Measurements from ENCODE around the gene GPR89A. TPM values are rescaled to one million over a fixed set of nuclear protein-coding genes. Genes with fewer than 3 reads are reported as not detected.
"Not testable (repeated sequence)": the region's sequence is repeated elsewhere in the genome, so short reads cannot be mapped to it uniquely, and the experiment has no call there.

Gene GPR89A
- 13.5 TPM for total RNA-seq

GRCh38 chr1:145607833-145608733 is at the start of gene GPR89A:
Gene GPR89A (plus strand): TSS chr1:145607988. CDS start chr1:145608134, 146 bp downstream.
- peak; percentile 100 for ATAC-seq

GRCh38 chr1:145586820-145587219 is 21.0 kb upstream of the GPR89A start:
- not testable (repeated sequence) for ATAC-seq

- not testable (repeated sequence) for ATAC-seq
Observed at GRCh38 chr1:145590806-145591205, 17.0 kb upstream of the GPR89A start.

DNA sequence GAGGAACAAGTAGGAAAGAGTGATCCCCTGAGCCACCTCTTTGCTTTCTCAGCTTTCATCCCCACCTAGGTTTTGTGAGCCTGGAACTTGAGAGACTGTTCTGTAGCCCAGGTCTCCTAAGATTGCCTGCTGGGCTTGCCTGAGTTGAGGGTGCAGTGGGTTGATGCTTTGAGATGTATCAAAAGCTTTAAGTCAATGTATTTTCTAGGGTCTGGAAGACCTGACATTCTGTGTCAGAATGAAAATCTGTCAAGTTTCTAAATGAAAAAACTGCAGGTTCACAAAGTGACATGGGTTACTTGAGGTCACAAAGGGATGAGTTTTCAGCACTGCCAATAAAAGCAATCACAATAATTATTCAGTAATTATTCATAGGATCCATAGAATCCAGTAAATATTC is 15.4 kb upstream of the GPR89A start:
- ATAC-seq, result not testable (repeated sequence)

DNA sequence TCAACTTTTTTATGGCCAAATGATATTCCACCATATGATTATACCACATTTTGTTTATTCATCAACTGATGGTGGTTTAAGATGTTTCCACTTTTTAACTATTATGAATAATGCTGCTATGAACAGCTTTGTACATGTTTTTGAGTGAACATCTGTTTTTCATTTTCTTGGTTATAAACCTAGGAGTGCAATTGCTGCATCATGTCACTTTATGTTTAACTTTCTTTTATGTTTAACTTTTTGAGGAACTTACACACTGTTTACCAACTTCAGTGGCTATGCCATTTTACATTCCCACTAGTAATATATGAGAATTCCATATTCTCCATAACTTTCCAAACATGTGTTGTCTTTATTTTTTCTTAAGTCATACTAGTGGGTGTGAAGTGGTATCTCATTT is 12.4 kb upstream of the GPR89A start:
- not testable (repeated sequence) for ATAC-seq

DNA sequence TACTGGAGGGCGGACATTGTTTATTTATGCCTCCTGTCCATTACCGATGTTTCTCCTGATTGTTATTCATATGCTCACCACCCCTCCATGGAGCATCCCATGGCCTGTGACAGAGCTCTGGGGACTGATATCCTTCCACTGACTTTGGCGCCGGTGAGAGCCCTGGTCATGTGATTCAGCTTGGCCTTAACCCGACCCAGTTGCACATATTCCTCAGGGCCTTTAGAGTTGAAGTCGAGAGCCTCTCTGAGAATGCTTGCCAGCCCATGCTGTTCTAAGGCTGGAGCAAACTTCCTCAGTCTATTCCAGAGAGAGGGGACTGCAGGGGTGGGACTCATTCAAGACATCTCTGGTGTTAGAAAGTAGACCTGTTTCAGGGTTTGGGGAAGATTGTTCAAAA is 11.6 kb upstream of the GPR89A start:
- ATAC-seq, result not testable (repeated sequence)

- not testable (repeated sequence) for ATAC-seq
Observed at GRCh38 chr1:145599426-145599825, 8.4 kb upstream of the GPR89A start.

GRCh38 chr1:145601593-145601992 is 6.2 kb upstream of the GPR89A start:
- ATAC-seq, result no peak

DNA sequence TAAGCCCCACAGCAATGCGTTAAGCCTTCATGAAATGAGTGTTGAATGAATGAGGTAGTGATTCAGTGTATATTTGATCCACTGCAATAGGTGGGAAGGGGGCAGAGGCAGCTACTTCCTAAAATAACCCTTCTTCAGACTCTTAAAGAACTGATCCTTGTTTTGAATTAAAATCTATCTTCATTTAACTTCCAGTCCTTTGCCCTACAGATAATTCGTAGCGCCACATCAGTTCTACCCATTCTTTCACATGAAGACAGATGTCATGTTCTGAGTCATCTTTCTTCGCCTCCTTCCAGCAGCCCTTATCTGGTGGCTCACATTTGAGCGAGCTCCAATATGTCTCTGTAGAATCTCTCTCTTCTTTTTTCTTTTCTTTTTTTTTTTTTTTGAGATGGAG is 948 bp upstream of the GPR89A start:
- not testable (repeated sequence) for ATAC-seq

- ATAC-seq, result not testable (repeated sequence)
Observed at GRCh38 chr1:145607289-145607688, 499 bp upstream of the GPR89A start.

GRCh38 chr1:145610744-145611143 is 3.0 kb downstream of the GPR89A start:
- ATAC-seq, result not testable (repeated sequence)

DNA sequence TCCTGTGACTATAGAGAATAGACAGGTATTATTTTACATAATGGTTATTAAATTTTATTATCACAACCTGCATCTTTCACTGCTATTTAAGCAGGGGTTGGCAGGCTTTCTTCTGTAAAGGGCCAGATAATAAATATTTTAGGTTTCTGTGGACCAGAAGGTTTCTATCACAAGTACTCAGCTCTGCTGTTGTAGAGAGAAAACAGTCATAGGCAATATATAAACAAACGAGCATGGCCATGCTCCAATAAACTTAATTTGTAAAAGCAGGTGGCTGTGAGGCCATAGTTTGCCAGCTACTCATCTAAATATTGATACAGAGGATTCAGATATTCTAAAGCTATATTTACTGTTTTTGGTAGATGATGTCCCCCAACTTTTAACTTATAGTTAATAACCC is 12.3 kb downstream of the GPR89A start:
- not testable (repeated sequence) for ATAC-seq

DNA sequence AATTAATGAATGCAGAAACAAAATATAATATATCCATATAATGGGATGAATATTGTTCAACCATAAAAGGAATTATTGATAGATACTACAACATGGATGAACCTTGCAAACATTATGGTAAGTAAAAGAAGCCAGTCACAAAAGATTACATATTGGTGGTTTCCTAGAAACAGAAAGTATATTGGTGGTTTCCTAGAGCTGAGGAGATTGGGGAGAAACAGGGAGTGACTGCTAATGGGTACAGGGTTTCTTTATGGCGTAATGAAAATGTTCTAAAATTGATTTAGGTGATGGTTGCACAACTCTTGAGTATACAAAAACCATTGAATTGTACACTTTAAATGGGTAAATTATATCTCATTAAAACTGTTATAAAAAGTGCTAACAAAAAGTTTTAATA is 14.4 kb downstream of the GPR89A start:
- ATAC-seq, result not testable (repeated sequence)

DNA sequence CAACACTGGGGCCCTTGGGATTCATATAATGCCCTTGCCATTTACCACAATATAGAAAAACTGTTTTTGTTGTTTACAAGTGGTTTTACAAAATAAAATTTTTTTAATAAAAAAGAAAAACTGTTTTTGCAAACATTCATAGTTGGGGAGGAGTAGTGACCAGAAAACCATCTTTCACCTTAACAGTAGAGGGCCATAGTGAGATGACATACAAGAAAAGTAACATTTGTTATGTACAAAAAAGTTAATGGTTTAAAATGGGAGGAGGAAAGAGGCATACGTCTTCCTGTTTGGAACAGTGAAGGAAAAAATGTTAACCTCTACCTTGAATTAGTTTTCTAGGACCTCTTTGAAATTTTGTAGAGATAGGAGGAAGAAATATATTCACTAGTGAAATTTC is 28.4 kb downstream of the GPR89A start:
- ATAC-seq, result not testable (repeated sequence)

GRCh38 chr1:145641886-145642285 is 34.1 kb downstream of the GPR89A start:
- not testable (repeated sequence) for ATAC-seq

- not testable (repeated sequence) for ATAC-seq
Observed at GRCh38 chr1:145643990-145644389, 36.2 kb downstream of the GPR89A start.

DNA sequence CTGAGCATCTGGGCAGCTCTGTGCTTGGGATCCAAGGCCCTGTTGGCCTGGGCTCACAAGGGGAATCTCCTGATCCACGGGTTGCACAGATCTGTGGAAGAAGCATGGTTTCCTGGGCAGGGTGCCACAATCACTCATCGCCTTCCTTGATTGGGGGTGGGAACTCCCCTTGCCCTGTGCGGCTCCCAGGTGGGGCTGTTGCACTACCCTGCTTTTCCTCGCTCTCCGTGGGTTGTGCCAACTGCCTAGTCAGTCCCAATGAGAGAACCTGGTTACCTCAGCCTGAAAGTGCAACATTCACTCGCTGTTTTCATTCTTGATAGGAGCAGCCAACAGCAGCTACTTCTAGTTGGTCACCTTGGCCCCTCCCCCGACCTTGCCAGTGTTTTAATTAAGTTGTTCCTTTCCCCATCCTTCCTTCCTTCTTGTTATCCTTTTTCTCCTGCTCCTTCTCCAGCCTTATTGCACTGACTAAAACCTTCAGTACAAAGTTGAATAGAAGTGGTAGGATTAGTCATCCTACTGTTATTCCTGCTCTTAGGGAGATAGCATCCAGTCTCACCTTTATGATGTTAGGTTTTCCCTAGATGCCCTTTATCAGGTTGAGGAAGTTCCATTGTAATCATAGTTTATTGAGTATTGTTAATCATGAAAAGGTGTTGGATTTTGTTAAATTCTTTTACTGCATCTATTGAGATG is 48.6 kb downstream of the GPR89A start:
- ATAC-seq, result not testable (repeated sequence)

- ATAC-seq, result peak; percentile 52
Observed at GRCh38 chr1:145662502-145662901, 54.7 kb downstream of the GPR89A start.

DNA sequence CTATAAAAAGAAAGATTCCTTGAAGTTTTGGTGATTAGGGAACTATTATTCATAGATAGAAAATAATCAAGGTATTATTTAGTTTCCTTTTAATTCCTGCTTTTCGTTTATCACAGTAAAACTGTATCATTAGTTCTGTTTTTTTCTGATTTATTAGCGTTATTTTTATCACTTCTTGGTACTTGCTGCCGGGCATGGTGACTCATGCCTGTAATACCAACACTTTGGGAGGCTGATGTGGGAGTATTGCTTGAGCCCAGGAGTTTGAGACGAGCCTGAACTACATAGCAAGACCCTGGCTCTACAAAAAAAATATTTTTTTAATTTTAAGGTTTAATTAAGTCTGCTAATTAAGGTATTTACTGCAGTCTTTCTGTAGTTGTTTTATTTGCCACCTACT is 57.2 kb downstream of the GPR89A start:
- ATAC-seq, result not testable (repeated sequence)

DNA sequence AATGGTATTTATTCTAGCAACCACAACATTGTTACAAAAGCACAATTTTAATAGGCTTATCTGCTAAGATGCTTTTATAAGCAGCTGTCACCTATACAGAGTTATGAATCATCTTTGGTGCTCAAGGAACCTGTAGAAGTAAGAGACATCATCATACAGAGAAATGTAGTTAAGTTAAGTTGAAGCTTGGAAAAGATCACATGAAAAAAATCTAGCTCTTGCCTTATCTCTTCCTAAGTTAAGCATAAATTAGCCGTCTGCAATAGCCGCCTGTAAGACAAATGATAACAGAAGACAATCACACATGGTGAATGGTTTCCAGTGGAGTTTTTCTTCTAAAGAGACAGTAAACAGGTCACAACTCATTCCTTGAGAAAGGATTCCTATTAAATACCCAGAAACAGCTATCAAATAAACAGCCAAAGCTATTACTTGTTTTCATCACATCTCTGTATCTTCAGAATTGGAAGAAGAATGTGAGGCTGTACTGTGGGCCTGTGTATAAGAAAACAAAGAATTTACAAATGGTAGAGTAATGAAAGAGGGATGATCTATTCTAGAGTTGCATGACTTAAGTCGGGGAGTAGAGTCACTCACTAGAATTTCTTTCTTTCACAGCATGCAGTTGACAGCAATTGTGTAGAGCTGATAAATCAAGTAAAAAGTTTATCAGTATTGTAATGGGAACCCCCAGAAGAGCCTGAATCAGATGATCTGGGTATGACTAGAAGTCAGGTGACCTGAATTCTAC is 63.4 kb downstream of the GPR89A start:
- not testable (repeated sequence) for ATAC-seq

GRCh38 chr1:145673217-145673616 is 65.4 kb downstream of the GPR89A start:
- not testable (repeated sequence) for ATAC-seq

GRCh38 chr1:145684858-145685257 is 77.1 kb downstream of the GPR89A start:
- ATAC-seq, result peak; percentile 80

DNA sequence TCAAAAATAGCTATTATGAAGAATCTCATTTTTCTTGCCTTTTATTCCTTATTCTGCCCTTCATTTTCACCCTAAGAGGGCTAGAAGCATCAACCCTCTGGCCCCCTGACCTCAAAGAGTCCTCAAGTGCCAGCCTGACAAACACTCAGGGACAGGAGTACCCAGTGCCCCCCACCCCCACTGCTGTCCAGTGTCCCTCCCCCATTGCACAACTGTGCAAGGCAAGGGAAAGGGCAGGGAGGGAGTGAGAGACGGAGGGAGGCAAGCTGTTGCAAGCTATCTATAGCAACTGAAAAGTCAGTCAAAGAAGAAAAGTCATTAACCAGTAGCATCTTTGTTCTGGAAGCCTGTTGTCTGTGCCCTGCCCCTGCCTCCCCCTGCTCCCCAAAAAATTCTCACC is 78.3 kb downstream of the GPR89A start:
- ATAC-seq, result not testable (repeated sequence)
